Heart left ventricle (tissue), 13 donors: ENCODE results near the gene ARHGAP15.

Experiments
- POLR2A ChIP-seq, 2 donors: fragments of 450-650 bp; IDR thresholded peaks; one replicate each; pipeline ENCODE4 v1.6.1; 2017; ENCODE audit warnings: antibody characterized with exemption in 2 of 2, mild to moderate bottlenecking in 2 of 2, moderate library complexity in 2 of 2
- TF ChIP-seq, protein P1 (sequence below), 12 donors: fragments of 200-600 bp; sonication (generic) in 4 of 12; IDR thresholded peaks; one replicate each; pipeline versions ENCODE4 v1.5.0 to v1.8.0; 2018 to 2022; ENCODE audit warnings: antibody characterized with exemption in 12 of 12, mild to moderate bottlenecking in 5 of 12
- donor health status: ischemic (EF 13 %, LVEDD 7.1; RV severe dilation, severe dysfunction).
- donor health status: DM: no; HTN: yes; CAD: no.
- donor health status: DM: no; HTN: no; CAD: no.
- donor health status: ischemic (EF 25% LVEDD 6.9; RV normal size, moderate dysfunction).
- donor health status: ischemic (EF 25% LVEDD 5.7; RV mildly dilated, moderate dysfunction).
- donor health status: ischemic (EF 35%, LVEDD 5.7; RV mildly dilated, moderate dysfunction).
- donor health status: nonischemic (EF 11% LVEDD 7.7; RV severe dilation, severe dysfunction).
- donor health status: DM: yes; HTN: yes; CAD: no.
- donor health status: PGD.
- donor health status: ischemic (EF 29% LVEDD 5.4; RV normal size, mild dysfunction).
- donor health status: nonischemic (EF 23%, LVEDD 6.1; RV moderate dilation, normal function).

DNA sequence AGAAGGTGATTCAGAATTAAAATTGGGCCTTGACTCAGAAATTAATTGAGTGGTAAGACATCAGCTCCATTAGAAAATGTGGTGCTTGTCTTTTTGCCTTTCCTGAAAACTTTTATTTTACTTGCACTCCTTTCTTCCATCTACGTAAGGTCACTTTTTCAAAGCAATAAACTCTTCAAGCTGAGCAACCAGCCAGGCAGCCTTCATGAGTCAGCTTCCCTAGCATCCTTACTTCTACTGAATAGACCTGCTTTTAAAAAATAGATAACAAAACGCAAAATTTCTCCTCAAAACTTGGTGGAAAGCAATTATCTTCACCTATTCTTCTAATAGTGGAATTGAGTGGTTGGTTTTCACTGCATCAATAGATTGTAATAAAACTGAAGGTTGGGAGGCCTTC lies 504.2 kb downstream of the ARHGAP15 start:
- TF ChIP-seq, protein P1, sequence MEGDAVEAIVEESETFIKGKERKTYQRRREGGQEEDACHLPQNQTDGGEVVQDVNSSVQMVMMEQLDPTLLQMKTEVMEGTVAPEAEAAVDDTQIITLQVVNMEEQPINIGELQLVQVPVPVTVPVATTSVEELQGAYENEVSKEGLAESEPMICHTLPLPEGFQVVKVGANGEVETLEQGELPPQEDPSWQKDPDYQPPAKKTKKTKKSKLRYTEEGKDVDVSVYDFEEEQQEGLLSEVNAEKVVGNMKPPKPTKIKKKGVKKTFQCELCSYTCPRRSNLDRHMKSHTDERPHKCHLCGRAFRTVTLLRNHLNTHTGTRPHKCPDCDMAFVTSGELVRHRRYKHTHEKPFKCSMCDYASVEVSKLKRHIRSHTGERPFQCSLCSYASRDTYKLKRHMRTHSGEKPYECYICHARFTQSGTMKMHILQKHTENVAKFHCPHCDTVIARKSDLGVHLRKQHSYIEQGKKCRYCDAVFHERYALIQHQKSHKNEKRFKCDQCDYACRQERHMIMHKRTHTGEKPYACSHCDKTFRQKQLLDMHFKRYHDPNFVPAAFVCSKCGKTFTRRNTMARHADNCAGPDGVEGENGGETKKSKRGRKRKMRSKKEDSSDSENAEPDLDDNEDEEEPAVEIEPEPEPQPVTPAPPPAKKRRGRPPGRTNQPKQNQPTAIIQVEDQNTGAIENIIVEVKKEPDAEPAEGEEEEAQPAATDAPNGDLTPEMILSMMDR (IDR thresholded peaks at IDR 0.05): no peak
- TF ChIP-seq POLR2A (IDR thresholded peaks at IDR 0.05): no peak
